Measurements from ENCODE around the gene DHRS1. TPM values are rescaled to one million over a fixed set of nuclear protein-coding genes. Genes with fewer than 3 reads are reported as not detected.

DHRS1 gene
- total RNA-seq, 1 donor from 2014 or later = 84.2 TPM

- no peak overlapping the region for H3K27ac ChIP-seq
- peaks cover 0 to 25% of the 10 kb centered on the region in 2 donors for H3K36me3 ChIP-seq
Observed at GRCh38 chr14:24263848-24264247, 35.7 kb downstream of the DHRS1 start.

GRCh38 chr14:24262821-24263733 is 36.5 kb downstream of the DHRS1 start, which contains the start of gene TGM1:
TSS of gene TGM1 (minus strand) at chr14:24263177. CDS start at chr14:24262352, 825 bp downstream.
- DNase-seq (ENCODE audit: extremely low spot score in 2 of 2) = no peak
- peaks cover 0 to 21% of the 10 kb centered on the region in 2 donors for H3K36me3 ChIP-seq
- intact Hi-C loops (cut with DNase I) = no loop called here
- H3K4me3 ChIP-seq = peak within 1 kb of the TSS in 1 of 2 donors; percentile 26
- H3K27ac ChIP-seq = no peak within 1 kb of the TSS
- H3K4me1 ChIP-seq = peaks cover 11% of the 10 kb centered on the region
- H3K9me3 ChIP-seq = no peaks in the 10 kb centered on the region
- H3K27me3 ChIP-seq = no peaks in the 10 kb centered on the region
- TF ChIP-seq POLR2A (IDR thresholded peaks at IDR 0.05) (no peak), CTCF (IDR thresholded peaks at IDR 0.05) (no peak), POLR2AphosphoS5 (IDR thresholded peaks at IDR 0.05; ENCODE audit: insufficient read depth in 1 of 2, low read depth in 1 of 2) (no peak)

More at GRCh38 chr14:24263848-24264247, 35.7 kb downstream of the DHRS1 start:
- peaks cover 8% of the 10 kb centered on the region for H3K4me1 ChIP-seq
- TF ChIP-seq CTCF (IDR thresholded peaks at IDR 0.05) (no peak), POLR2AphosphoS5 (IDR thresholded peaks at IDR 0.05; ENCODE audit: insufficient read depth in 1 of 2, low read depth in 1 of 2) (no peak), POLR2A (IDR thresholded peaks at IDR 0.05) (no peak)
- no peaks in the 10 kb centered on the region for H3K27me3 ChIP-seq
- intact Hi-C loops (cut with DNase I) = no loop called here
- H3K9me3 ChIP-seq = no peaks in the 10 kb centered on the region
- no peak for DNase-seq (ENCODE audit: extremely low spot score in 2 of 2)
- H3K4me3 ChIP-seq = no peak overlapping the region

GRCh38 chr14:24261969-24262327 is 37.6 kb downstream of the DHRS1 start:
- Histone ChIP-seq H3K4me1 (peaks cover 11% of the 10 kb centered on the region), H3K27me3 (no peaks in the 10 kb centered on the region), H3K9me3 (no peaks in the 10 kb centered on the region), H3K36me3 (peaks cover 0 to 17% of the 10 kb centered on the region in 2 donors), H3K4me3 (peak overlapping the region in 1 of 2 donors; percentile 26), H3K27ac (no peak overlapping the region)
- intact Hi-C loops (cut with DNase I) = no loop called here
- TF ChIP-seq POLR2AphosphoS5 (IDR thresholded peaks at IDR 0.05; ENCODE audit: insufficient read depth in 1 of 2, low read depth in 1 of 2) (no peak), CTCF (IDR thresholded peaks at IDR 0.05) (no peak), POLR2A (IDR thresholded peaks at IDR 0.05) (no peak)
- no peak for DNase-seq (ENCODE audit: extremely low spot score in 2 of 2)

- TF ChIP-seq POLR2AphosphoS5 (IDR thresholded peaks at IDR 0.05; ENCODE audit: insufficient read depth in 1 of 2, low read depth in 1 of 2) = no peak
- no peak for TF ChIP-seq POLR2A (IDR thresholded peaks at IDR 0.05)
- TF ChIP-seq CTCF (IDR thresholded peaks at IDR 0.05) = no peak
- Histone ChIP-seq H3K4me1 (peaks cover 11% of the 10 kb centered on the region), H3K4me3 (peak overlapping the region in 1 of 2 donors; percentile 26), H3K9me3 (no peaks in the 10 kb centered on the region), H3K36me3 (peaks cover 0 to 12% of the 10 kb centered on the region in 2 donors), H3K27me3 (no peaks in the 10 kb centered on the region), H3K27ac (no peak overlapping the region)
- intact Hi-C loops (cut with DNase I) = no loop called here
- DNase-seq (ENCODE audit: extremely low spot score in 2 of 2) = no peak
Observed at GRCh38 chr14:24261256-24261968, 38.2 kb downstream of the DHRS1 start.

All from vagina (tissue), 2 donors.